ENCODE data around the gene INPP4B.

INPP4B gene

GRCh38 chr4:142267101-142267500, 579.0 kb downstream of the INPP4B start:
- Histone ChIP-seq H3K27me3 (ENCODE audit: insufficient read depth, low read length) (no peaks in the 10 kb centered on the region), H3K9ac (ENCODE audit: low read depth, low read length) (no peak overlapping the region), H3K9me3 (ENCODE audit: insufficient read depth, low read depth, low read length) (no peaks in the 10 kb centered on the region), H3K36me3 (ENCODE audit: insufficient read depth, low read depth, low read length) (no peaks in the 10 kb centered on the region), H3K4me3 (ENCODE audit: low read length) (no peak overlapping the region), H3K27ac (ENCODE audit: low read length) (no peak overlapping the region), H3K4me1 (ENCODE audit: insufficient read depth, low read length) (peaks cover 6% of the 10 kb centered on the region; the same call in 1 of the 2 replicates)

- Histone ChIP-seq H3K27ac (ENCODE audit: low read length) (no peak overlapping the region), H3K4me1 (ENCODE audit: insufficient read depth, low read length) (peaks cover 6% of the 10 kb centered on the region; the same call in 1 of the 2 replicates)
Measured at GRCh38 chr4:142265946-142266345, 580.2 kb downstream of the INPP4B start.

GRCh38 chr4:142265536-142265935, 580.6 kb downstream of the INPP4B start:
- Histone ChIP-seq H3K9me3 (ENCODE audit: insufficient read depth, low read depth, low read length) (no peaks in the 10 kb centered on the region), H3K27me3 (ENCODE audit: insufficient read depth, low read length) (no peaks in the 10 kb centered on the region), H3K27ac (ENCODE audit: low read length) (no peak overlapping the region), H3K36me3 (ENCODE audit: insufficient read depth, low read depth, low read length) (no peaks in the 10 kb centered on the region), H3K4me1 (ENCODE audit: insufficient read depth, low read length) (peaks cover 6% of the 10 kb centered on the region; the same call in 1 of the 2 replicates), H3K4me3 (ENCODE audit: low read length) (no peak overlapping the region), H3K9ac (ENCODE audit: low read depth, low read length) (no peak overlapping the region)

More at GRCh38 chr4:142265946-142266345, 580.2 kb downstream of the INPP4B start:
- Histone ChIP-seq H3K27me3 (ENCODE audit: insufficient read depth, low read length) (no peaks in the 10 kb centered on the region), H3K4me3 (ENCODE audit: low read length) (no peak overlapping the region), H3K9me3 (ENCODE audit: insufficient read depth, low read depth, low read length) (no peaks in the 10 kb centered on the region), H3K36me3 (ENCODE audit: insufficient read depth, low read depth, low read length) (no peaks in the 10 kb centered on the region), H3K9ac (ENCODE audit: low read depth, low read length) (no peak overlapping the region)

- H3K27ac ChIP-seq (ENCODE audit: low read length), result no peak overlapping the region
- H3K9me3 ChIP-seq (ENCODE audit: insufficient read depth, low read depth, low read length), result no peaks in the 10 kb centered on the region
- H3K36me3 ChIP-seq (ENCODE audit: insufficient read depth, low read depth, low read length), result no peaks in the 10 kb centered on the region
- peaks cover 4% of the 10 kb centered on the region; the same call in 1 of the 2 replicates for H3K4me1 ChIP-seq (ENCODE audit: insufficient read depth, low read length)
- no peaks in the 10 kb centered on the region for H3K27me3 ChIP-seq (ENCODE audit: insufficient read depth, low read length)
- no peak overlapping the region for H3K9ac ChIP-seq (ENCODE audit: low read depth, low read length)
- H3K4me3 ChIP-seq (ENCODE audit: low read length), result no peak overlapping the region
Measured at GRCh38 chr4:142264961-142265360, 581.1 kb downstream of the INPP4B start.

GRCh38 chr4:142262956-142263355, 583.1 kb downstream of the INPP4B start:
- H3K27ac ChIP-seq (ENCODE audit: low read length), result no peak overlapping the region
- H3K9ac ChIP-seq (ENCODE audit: low read depth, low read length), result no peak overlapping the region
- H3K27me3 ChIP-seq (ENCODE audit: insufficient read depth, low read length), result no peaks in the 10 kb centered on the region
- H3K4me1 ChIP-seq (ENCODE audit: insufficient read depth, low read length), result no peaks in the 10 kb centered on the region
- no peaks in the 10 kb centered on the region for H3K36me3 ChIP-seq (ENCODE audit: insufficient read depth, low read depth, low read length)
- H3K4me3 ChIP-seq (ENCODE audit: low read length), result no peak overlapping the region
- no peaks in the 10 kb centered on the region for H3K9me3 ChIP-seq (ENCODE audit: insufficient read depth, low read depth, low read length)

- Histone ChIP-seq H3K27ac (ENCODE audit: low read length) (no peak overlapping the region), H3K4me3 (ENCODE audit: low read length) (no peak overlapping the region), H3K4me1 (ENCODE audit: insufficient read depth, low read length) (no peaks in the 10 kb centered on the region), H3K27me3 (ENCODE audit: insufficient read depth, low read length) (no peaks in the 10 kb centered on the region), H3K9ac (ENCODE audit: low read depth, low read length) (no peak overlapping the region), H3K36me3 (ENCODE audit: insufficient read depth, low read depth, low read length) (no peaks in the 10 kb centered on the region), H3K9me3 (ENCODE audit: insufficient read depth, low read depth, low read length) (peaks cover 7% of the 10 kb centered on the region; the same call in 1 of the 2 replicates)
Measured at GRCh38 chr4:142248946-142249345, 597.2 kb downstream of the INPP4B start.

GRCh38 chr4:142243255-142243654, 602.8 kb downstream of the INPP4B start:
- H3K27ac ChIP-seq (ENCODE audit: low read length), result no peak overlapping the region
- no peaks in the 10 kb centered on the region for H3K36me3 ChIP-seq (ENCODE audit: insufficient read depth, low read depth, low read length)
- no peak overlapping the region for H3K9ac ChIP-seq (ENCODE audit: low read depth, low read length)
- H3K4me1 ChIP-seq (ENCODE audit: insufficient read depth, low read length), result no peaks in the 10 kb centered on the region
- H3K27me3 ChIP-seq (ENCODE audit: insufficient read depth, low read length), result no peaks in the 10 kb centered on the region
- no peak overlapping the region for H3K4me3 ChIP-seq (ENCODE audit: low read length)
- H3K9me3 ChIP-seq (ENCODE audit: insufficient read depth, low read depth, low read length), result no peaks in the 10 kb centered on the region

GRCh38 chr4:142242156-142242555, 603.9 kb downstream of the INPP4B start:
- no peak overlapping the region for H3K27ac ChIP-seq (ENCODE audit: low read length)
- H3K27me3 ChIP-seq (ENCODE audit: insufficient read depth, low read length), result no peaks in the 10 kb centered on the region
- no peaks in the 10 kb centered on the region for H3K9me3 ChIP-seq (ENCODE audit: insufficient read depth, low read depth, low read length)
- H3K4me1 ChIP-seq (ENCODE audit: insufficient read depth, low read length), result no peaks in the 10 kb centered on the region
- no peaks in the 10 kb centered on the region for H3K36me3 ChIP-seq (ENCODE audit: insufficient read depth, low read depth, low read length)
- no peak overlapping the region for H3K9ac ChIP-seq (ENCODE audit: low read depth, low read length)
- no peak overlapping the region for H3K4me3 ChIP-seq (ENCODE audit: low read length)

- Histone ChIP-seq H3K4me3 (ENCODE audit: low read length) (no peak overlapping the region), H3K27me3 (ENCODE audit: insufficient read depth, low read length) (no peaks in the 10 kb centered on the region), H3K9ac (ENCODE audit: low read depth, low read length) (no peak overlapping the region), H3K27ac (ENCODE audit: low read length) (no peak overlapping the region), H3K36me3 (ENCODE audit: insufficient read depth, low read depth, low read length) (no peaks in the 10 kb centered on the region), H3K9me3 (ENCODE audit: insufficient read depth, low read depth, low read length) (no peaks in the 10 kb centered on the region), H3K4me1 (ENCODE audit: insufficient read depth, low read length) (no peaks in the 10 kb centered on the region)
Measured at GRCh38 chr4:142238589-142238988, 607.5 kb downstream of the INPP4B start.

GRCh38 chr4:142236268-142236667, 609.8 kb downstream of the INPP4B start:
- Histone ChIP-seq H3K9ac (ENCODE audit: low read depth, low read length) (no peak overlapping the region), H3K27ac (ENCODE audit: low read length) (no peak overlapping the region), H3K36me3 (ENCODE audit: insufficient read depth, low read depth, low read length) (no peaks in the 10 kb centered on the region), H3K27me3 (ENCODE audit: insufficient read depth, low read length) (no peaks in the 10 kb centered on the region), H3K9me3 (ENCODE audit: insufficient read depth, low read depth, low read length) (no peaks in the 10 kb centered on the region), H3K4me3 (ENCODE audit: low read length) (no peak overlapping the region), H3K4me1 (ENCODE audit: insufficient read depth, low read length) (no peaks in the 10 kb centered on the region)

- Histone ChIP-seq H3K27ac (ENCODE audit: low read length) (no peak overlapping the region), H3K4me3 (ENCODE audit: low read length) (no peak overlapping the region), H3K27me3 (ENCODE audit: insufficient read depth, low read length) (no peaks in the 10 kb centered on the region), H3K9ac (ENCODE audit: low read depth, low read length) (no peak overlapping the region), H3K36me3 (ENCODE audit: insufficient read depth, low read depth, low read length) (no peaks in the 10 kb centered on the region), H3K4me1 (ENCODE audit: insufficient read depth, low read length) (no peaks in the 10 kb centered on the region), H3K9me3 (ENCODE audit: insufficient read depth, low read depth, low read length) (no peaks in the 10 kb centered on the region)
Measured at GRCh38 chr4:142231787-142232186, 614.3 kb downstream of the INPP4B start.

GRCh38 chr4:142230991-142231390, 615.1 kb downstream of the INPP4B start:
- H3K4me1 ChIP-seq (ENCODE audit: insufficient read depth, low read length), result no peaks in the 10 kb centered on the region
- H3K9me3 ChIP-seq (ENCODE audit: insufficient read depth, low read depth, low read length), result no peaks in the 10 kb centered on the region

More at GRCh38 chr4:142230991-142231390, 615.1 kb downstream of the INPP4B start:
- no peak overlapping the region for H3K9ac ChIP-seq (ENCODE audit: low read depth, low read length)
- H3K36me3 ChIP-seq (ENCODE audit: insufficient read depth, low read depth, low read length), result no peaks in the 10 kb centered on the region
- no peak overlapping the region for H3K27ac ChIP-seq (ENCODE audit: low read length)
- H3K27me3 ChIP-seq (ENCODE audit: insufficient read depth, low read length), result no peaks in the 10 kb centered on the region
- no peak overlapping the region for H3K4me3 ChIP-seq (ENCODE audit: low read length)
